Lower leg skin (tissue), 3 donors: ENCODE results near the gene EPC2.

Experiments used
- POLR2A ChIP-seq, 2 donors: fragments of 450-650 bp; IDR thresholded peaks; one replicate each; pipeline ENCODE4 v1.6.1; 2016 to 2017; ENCODE audit warnings: antibody characterized with exemption in 2 of 2, mild to moderate bottlenecking in 1 of 2, moderate library complexity in 1 of 2
- TF ChIP-seq, protein P1 (sequence below), 3 donors: fragments of 450-650 bp; IDR thresholded peaks; one replicate each; pipeline ENCODE4 v1.5.1; 2016; ENCODE audit warnings: antibody characterized with exemption in 3 of 3, mild to moderate bottlenecking in 3 of 3, moderate library complexity in 2 of 3

DNA sequence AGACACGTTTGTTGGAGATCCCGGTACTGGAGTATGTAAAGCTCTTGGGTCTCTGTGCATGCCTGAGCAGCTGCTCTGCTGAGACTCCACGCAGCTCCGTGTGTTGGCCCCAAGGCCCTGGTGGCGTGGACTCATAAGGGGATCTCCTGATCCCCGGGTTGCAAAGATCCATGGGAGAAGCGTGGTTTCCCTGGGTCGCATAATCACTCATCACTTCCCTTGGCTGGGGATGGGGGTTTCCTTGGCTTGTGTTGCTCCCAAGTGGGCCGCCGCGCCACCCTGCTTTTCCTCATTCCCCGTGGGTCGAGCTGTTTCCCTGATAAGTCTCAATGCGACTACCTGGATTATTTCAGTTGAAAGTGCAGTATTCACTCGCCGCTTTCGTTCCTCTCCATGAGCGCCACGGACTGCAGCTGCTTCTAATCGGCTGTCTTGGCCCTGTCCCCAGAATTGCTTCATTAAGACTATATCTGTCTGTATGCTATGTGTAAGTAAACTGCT, 76.0 kb downstream of the EPC2 start:
- TF ChIP-seq, protein P1, sequence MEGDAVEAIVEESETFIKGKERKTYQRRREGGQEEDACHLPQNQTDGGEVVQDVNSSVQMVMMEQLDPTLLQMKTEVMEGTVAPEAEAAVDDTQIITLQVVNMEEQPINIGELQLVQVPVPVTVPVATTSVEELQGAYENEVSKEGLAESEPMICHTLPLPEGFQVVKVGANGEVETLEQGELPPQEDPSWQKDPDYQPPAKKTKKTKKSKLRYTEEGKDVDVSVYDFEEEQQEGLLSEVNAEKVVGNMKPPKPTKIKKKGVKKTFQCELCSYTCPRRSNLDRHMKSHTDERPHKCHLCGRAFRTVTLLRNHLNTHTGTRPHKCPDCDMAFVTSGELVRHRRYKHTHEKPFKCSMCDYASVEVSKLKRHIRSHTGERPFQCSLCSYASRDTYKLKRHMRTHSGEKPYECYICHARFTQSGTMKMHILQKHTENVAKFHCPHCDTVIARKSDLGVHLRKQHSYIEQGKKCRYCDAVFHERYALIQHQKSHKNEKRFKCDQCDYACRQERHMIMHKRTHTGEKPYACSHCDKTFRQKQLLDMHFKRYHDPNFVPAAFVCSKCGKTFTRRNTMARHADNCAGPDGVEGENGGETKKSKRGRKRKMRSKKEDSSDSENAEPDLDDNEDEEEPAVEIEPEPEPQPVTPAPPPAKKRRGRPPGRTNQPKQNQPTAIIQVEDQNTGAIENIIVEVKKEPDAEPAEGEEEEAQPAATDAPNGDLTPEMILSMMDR (IDR thresholded peaks at IDR 0.05): no peak
- no peak for TF ChIP-seq POLR2A (IDR thresholded peaks at IDR 0.05)
